Panc1 (cell line): ENCODE results near the gene FAM20B. TPM values are rescaled to one million over a fixed set of nuclear protein-coding genes. Genes with fewer than 3 reads are reported as not detected.

Experiments used
- ATAC-seq: fragments of 200-7000 bp; cut with Tn5 transposase; 2 replicates; pipeline ENCODE4 v1.9.1; 2020; ENCODE audit warnings: mild to moderate bottlenecking, moderate library complexity
- BruUV-seq: library from RNA; stranded (reverse); fragments of 400-500 nt; replicated peaks from 2 replicates; lab custom pipeline; 2021; lab: Mats Ljungman, UMichigan
- CTCF ChIA-PET: fragments of 300-600 bp; sonication (Branson Sonifier 250); formaldehyde crosslinking; loops from one replicate; lab custom pipeline; 2022; ENCODE audit warnings: antibody characterized with exemption; lab: Charles Lee
- POLR2A ChIA-PET: fragments of 300-600 bp; sonication (Branson Sonifier 250); formaldehyde crosslinking; loops from one replicate; lab custom pipeline; 2022; ENCODE audit warnings: antibody characterized with exemption; lab: Charles Lee
- DNase-seq: peaks from one replicate; pipeline ENCODE4 v3.0.0-alpha.2; 2010; ENCODE audit warnings: low read depth, low spot score
- H3K27ac ChIP-seq: 2 replicates; pipeline ENCODE4 v1.5.1; 2011; ENCODE audit warnings: mild to moderate bottlenecking, low read length, inconsistent platforms
- H3K27me3 ChIP-seq: fragments of 200-500 bp; sonication (Bioruptor generic); 2 replicates; pipeline ENCODE4 v1.6.0; 2014; ENCODE audit warnings: low read length, inconsistent platforms; ENCODE audit not compliant: control insufficient read depth, insufficient read depth
- H3K36me3 ChIP-seq: fragments of 200-500 bp; sonication (Bioruptor generic); 2 replicates; pipeline ENCODE4 v1.5.1; 2014; ENCODE audit warnings: inconsistent platforms, mild to moderate bottlenecking, low read length, moderate library complexity; ENCODE audit not compliant: control insufficient read depth, insufficient read depth
- H3K4me1 ChIP-seq: 2 replicates; pipeline ENCODE4 v1.5.1; 2011; ENCODE audit warnings: inconsistent platforms, mild to moderate bottlenecking, low read length, moderate library complexity; ENCODE audit not compliant: control insufficient read depth, insufficient read depth
- H3K4me3 ChIP-seq, 2 experiments: 2 replicates each; pipeline ENCODE4 v1.5.1; 2011 to 2012; ENCODE audit warnings: low read depth in 2 of 2, low read length in 2 of 2, mild to moderate bottlenecking in 2 of 2, inconsistent platforms in 1 of 2, moderate library complexity in 1 of 2
- H3K9me3 ChIP-seq: fragments of 200-500 bp; sonication (Bioruptor generic); 2 replicates; pipeline ENCODE4 v1.5.1; 2014; ENCODE audit warnings: low read depth, mild to moderate bottlenecking, inconsistent platforms, low read length, moderate library complexity; ENCODE audit not compliant: control insufficient read depth, insufficient read depth
- POLR2AphosphoS5 ChIP-seq: IDR thresholded peaks from 2 replicates; pipeline ENCODE4 v1.6.1; 2012; ENCODE audit warnings: mild to moderate bottlenecking, low read depth, low read length, moderate library complexity
- SIN3A ChIP-seq: IDR thresholded peaks from 2 replicates; pipeline ENCODE4 v1.6.1; 2012; ENCODE audit warnings: low read depth, mild to moderate bottlenecking, low read length, moderate library complexity, borderline replicate concordance; ENCODE audit not compliant: insufficient read depth
- TCF7L2 ChIP-seq: IDR thresholded peaks from 2 replicates; pipeline ENCODE4 v1.6.1; 2011; ENCODE audit warnings: mild to moderate bottlenecking, low read depth, low read length, inconsistent platforms
- in situ Hi-C: cut with HindIII; loops from 2 replicates; pipeline ENCODE4 v1.10.0; 2016; ENCODE audit warnings: low sequenced_read_pairs, low pct_unique_long_range_greater_than_20kb
- intact Hi-C: fragments of 100-400 bp; cut with micrococcal nuclease; formaldehyde crosslinking; loops from one replicate; pipeline ENCODE4 v1.10.0; 2022; ENCODE audit not compliant: unreplicated experiment
- total RNA-seq: library from RNA; stranded (reverse); gene quantifications from one replicate; pipeline ENCODE4 v1.2.1, GENCODE V29; 2021; ENCODE audit not compliant: unreplicated experiment
- TF ChIP-seq, protein P1 (sequence below): fragments of 450-650 bp; IDR thresholded peaks from 2 replicates; pipeline ENCODE4 v1.5.1; 2017; ENCODE audit warnings: mild to moderate bottlenecking
- TF ChIP-seq, protein P2 (sequence below), 2 experiments: IDR thresholded peaks; 2 replicates each; pipeline ENCODE4 v1.6.1; 2011 to 2012; ENCODE audit warnings: low read depth in 2 of 2, control low read depth in 1 of 2, low read length in 1 of 2, mild to moderate bottlenecking in 1 of 2, moderate library complexity in 1 of 2; ENCODE audit not compliant: insufficient read depth in 1 of 2

The FAM20B gene
- total RNA-seq, 1 experiment from 2014 or later, result 49.9 TPM

DNA sequence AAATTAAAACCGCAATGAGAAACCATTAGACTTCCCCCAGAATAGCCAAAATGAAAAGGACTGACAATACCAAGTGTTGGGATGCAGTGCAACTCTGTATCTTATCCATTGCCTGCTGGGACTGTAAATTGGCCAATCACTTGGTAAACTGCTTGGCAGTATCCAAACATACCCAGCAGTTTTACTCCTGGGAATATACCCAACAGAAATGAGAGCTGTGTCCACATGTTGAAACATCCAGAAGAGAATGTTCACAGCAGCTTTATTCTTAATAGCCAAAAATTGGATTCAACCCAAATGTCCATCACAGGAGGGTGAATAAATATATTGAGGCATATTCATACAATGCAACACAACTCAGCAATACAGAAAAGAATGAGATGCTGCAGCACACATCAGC is 13.7 kb upstream of the FAM20B start:
- no peak overlapping the region for H3K27ac ChIP-seq
- TF ChIP-seq, protein P1, sequence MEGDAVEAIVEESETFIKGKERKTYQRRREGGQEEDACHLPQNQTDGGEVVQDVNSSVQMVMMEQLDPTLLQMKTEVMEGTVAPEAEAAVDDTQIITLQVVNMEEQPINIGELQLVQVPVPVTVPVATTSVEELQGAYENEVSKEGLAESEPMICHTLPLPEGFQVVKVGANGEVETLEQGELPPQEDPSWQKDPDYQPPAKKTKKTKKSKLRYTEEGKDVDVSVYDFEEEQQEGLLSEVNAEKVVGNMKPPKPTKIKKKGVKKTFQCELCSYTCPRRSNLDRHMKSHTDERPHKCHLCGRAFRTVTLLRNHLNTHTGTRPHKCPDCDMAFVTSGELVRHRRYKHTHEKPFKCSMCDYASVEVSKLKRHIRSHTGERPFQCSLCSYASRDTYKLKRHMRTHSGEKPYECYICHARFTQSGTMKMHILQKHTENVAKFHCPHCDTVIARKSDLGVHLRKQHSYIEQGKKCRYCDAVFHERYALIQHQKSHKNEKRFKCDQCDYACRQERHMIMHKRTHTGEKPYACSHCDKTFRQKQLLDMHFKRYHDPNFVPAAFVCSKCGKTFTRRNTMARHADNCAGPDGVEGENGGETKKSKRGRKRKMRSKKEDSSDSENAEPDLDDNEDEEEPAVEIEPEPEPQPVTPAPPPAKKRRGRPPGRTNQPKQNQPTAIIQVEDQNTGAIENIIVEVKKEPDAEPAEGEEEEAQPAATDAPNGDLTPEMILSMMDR, result no peak
- TF ChIP-seq POLR2AphosphoS5 (no peak), TCF7L2 (no peak), SIN3A (no peak)
- TF ChIP-seq, protein P2, sequence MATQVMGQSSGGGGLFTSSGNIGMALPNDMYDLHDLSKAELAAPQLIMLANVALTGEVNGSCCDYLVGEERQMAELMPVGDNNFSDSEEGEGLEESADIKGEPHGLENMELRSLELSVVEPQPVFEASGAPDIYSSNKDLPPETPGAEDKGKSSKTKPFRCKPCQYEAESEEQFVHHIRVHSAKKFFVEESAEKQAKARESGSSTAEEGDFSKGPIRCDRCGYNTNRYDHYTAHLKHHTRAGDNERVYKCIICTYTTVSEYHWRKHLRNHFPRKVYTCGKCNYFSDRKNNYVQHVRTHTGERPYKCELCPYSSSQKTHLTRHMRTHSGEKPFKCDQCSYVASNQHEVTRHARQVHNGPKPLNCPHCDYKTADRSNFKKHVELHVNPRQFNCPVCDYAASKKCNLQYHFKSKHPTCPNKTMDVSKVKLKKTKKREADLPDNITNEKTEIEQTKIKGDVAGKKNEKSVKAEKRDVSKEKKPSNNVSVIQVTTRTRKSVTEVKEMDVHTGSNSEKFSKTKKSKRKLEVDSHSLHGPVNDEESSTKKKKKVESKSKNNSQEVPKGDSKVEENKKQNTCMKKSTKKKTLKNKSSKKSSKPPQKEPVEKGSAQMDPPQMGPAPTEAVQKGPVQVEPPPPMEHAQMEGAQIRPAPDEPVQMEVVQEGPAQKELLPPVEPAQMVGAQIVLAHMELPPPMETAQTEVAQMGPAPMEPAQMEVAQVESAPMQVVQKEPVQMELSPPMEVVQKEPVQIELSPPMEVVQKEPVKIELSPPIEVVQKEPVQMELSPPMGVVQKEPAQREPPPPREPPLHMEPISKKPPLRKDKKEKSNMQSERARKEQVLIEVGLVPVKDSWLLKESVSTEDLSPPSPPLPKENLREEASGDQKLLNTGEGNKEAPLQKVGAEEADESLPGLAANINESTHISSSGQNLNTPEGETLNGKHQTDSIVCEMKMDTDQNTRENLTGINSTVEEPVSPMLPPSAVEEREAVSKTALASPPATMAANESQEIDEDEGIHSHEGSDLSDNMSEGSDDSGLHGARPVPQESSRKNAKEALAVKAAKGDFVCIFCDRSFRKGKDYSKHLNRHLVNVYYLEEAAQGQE (IDR thresholded peaks at IDR 0.05; ENCODE audit: insufficient read depth in 1 of 2, low read depth in 2 of 2, low read length in 1 of 2), result no peak
- H3K4me1 ChIP-seq, result no peaks in the 10 kb centered on the region
- no peaks in the 10 kb centered on the region for H3K9me3 ChIP-seq
- CTCF ChIA-PET, result no interaction called here
- no peak for ATAC-seq
- POLR2A ChIA-PET, result no interaction called here
- H3K27me3 ChIP-seq, result no peaks in the 10 kb centered on the region
- intact Hi-C loops, result no loop called here
- BruUV-seq, result no TSS peak
- no peak overlapping the region for H3K4me3 ChIP-seq
- no peak for DNase-seq
- no peaks in the 10 kb centered on the region for H3K36me3 ChIP-seq
- in situ Hi-C loops, result no loop called here

DNA sequence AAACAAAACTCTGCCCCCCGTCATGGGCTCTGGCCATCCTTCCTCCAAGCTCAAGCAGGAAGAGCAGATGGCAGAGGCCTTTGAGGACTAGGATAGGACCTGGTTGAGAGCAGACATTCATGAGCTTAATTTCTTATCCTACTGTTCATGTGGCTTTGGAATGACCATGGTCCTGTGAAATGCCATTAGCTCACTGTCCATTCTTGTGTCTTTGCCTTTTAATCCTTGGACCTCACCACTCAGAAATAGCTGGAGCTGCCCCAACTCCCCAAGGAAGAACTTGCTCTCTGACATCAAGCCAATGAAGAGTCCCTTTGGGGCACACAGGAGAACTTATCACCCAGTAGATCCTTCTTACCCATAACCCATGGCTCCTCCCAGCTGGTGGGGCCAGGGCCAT is 11.6 kb upstream of the FAM20B start:
- Histone ChIP-seq H3K27me3 (no peaks in the 10 kb centered on the region), H3K27ac (no peak overlapping the region), H3K4me3 (no peak overlapping the region), H3K4me1 (no peaks in the 10 kb centered on the region), H3K36me3 (no peaks in the 10 kb centered on the region), H3K9me3 (no peaks in the 10 kb centered on the region)
- TF ChIP-seq TCF7L2 (no peak), SIN3A (no peak)
- ChIA-PET CTCF (interaction anchor here (0.6 to 0.8 kb wide), 3 partner anchors 11 to 470 kb away, joined by 3 to 4 read pairs (median 4); no protein-coding TSS in a partner anchor), POLR2A (no interaction called here)
- intact Hi-C loops, result no loop called here
- ATAC-seq, result no peak
- in situ Hi-C loops, result no loop called here
- no TSS peak for BruUV-seq
- DNase-seq, result no peak

DNA sequence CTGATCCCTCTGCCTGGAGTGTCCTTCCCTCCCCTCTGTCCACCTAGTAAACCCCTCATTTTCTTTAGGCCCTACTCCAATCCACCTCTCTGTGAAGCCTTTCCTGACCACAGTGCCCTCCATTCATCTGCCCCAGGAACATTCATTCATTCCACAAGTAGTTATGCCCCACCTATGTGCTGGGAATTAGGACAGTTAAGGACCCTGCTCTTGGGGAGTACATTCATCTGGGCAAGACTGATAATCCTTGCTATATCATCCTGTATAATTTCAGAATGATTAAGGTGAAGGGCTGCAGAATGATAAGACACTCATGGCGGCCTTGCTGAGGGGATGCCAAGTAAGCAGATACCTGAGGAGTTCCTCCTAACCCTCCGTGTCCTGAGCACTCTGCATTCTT is 10.3 kb upstream of the FAM20B start:
- Histone ChIP-seq H3K4me1 (no peaks in the 10 kb centered on the region), H3K36me3 (no peaks in the 10 kb centered on the region), H3K27me3 (no peaks in the 10 kb centered on the region), H3K9me3 (no peaks in the 10 kb centered on the region), H3K27ac (no peak overlapping the region), H3K4me3 (no peak overlapping the region)
- DNase-seq (no peak), ATAC-seq (no peak)
- BruUV-seq, result no TSS peak
- TF ChIP-seq, protein P1, result no peak
- no peak for TF ChIP-seq TCF7L2
- TF ChIP-seq, protein P2 (IDR thresholded peaks at IDR 0.05; ENCODE audit: insufficient read depth in 1 of 2, low read depth in 2 of 2, low read length in 1 of 2), result no peak
- ChIA-PET CTCF (no interaction called here), POLR2A (no interaction called here)
- in situ Hi-C loops (no loop called here), intact Hi-C loops (no loop called here)
